Measurements from ENCODE around the gene INSM1.

INSM1 gene

DNA sequence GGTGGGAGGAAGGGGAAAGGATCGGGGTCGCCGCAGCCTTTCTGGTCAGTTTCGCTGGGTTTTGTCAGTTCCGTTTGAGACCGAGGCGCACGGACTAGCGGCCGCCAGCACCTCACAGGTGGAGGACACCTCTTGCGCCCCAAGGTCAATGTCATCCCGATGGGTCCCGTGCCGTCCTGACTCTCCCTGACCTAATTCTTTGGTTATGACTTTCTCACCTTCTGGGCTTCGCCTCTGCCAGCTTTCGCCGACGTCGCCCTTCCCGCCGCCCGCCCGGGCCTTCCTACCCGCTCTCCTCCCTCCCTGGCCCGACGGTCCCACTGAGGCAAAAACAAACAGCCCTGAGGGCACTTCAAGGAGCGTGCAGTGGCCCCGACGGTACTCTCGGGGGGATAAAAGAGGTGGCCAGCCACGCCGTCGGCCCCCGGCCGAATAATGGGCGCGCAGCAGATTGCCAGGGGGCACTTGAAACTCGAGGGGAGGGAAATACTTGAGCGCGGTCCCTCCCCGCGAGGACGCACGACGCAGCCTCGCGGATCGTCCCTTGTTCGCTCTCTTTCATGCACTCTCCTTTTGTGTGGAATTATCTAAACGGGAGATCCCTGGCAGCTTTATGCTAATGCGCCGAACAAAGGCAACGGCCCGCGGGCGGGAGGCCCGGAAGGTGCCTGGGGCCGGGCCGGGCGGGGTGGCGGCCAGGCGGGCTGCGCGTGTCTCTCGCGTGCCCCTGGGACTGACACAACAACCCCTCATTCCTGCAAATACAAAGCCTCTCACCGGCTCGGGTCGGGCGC is 3.9 kb upstream of the INSM1 start:
- ChIA-PET POLR2A (no interaction called here), CTCF (no interaction called here)
- TF ChIP-seq, protein P1, sequence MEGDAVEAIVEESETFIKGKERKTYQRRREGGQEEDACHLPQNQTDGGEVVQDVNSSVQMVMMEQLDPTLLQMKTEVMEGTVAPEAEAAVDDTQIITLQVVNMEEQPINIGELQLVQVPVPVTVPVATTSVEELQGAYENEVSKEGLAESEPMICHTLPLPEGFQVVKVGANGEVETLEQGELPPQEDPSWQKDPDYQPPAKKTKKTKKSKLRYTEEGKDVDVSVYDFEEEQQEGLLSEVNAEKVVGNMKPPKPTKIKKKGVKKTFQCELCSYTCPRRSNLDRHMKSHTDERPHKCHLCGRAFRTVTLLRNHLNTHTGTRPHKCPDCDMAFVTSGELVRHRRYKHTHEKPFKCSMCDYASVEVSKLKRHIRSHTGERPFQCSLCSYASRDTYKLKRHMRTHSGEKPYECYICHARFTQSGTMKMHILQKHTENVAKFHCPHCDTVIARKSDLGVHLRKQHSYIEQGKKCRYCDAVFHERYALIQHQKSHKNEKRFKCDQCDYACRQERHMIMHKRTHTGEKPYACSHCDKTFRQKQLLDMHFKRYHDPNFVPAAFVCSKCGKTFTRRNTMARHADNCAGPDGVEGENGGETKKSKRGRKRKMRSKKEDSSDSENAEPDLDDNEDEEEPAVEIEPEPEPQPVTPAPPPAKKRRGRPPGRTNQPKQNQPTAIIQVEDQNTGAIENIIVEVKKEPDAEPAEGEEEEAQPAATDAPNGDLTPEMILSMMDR (IDR thresholded peaks at IDR 0.05; ENCODE audit: insufficient read depth, low read length, missing control alignments), result no peak
- H3K4me3 ChIP-seq (ENCODE audit: low read depth, low read length), result no peak overlapping the region
- no peak for DNase-seq (ENCODE audit: low read depth, low spot score)

DNA sequence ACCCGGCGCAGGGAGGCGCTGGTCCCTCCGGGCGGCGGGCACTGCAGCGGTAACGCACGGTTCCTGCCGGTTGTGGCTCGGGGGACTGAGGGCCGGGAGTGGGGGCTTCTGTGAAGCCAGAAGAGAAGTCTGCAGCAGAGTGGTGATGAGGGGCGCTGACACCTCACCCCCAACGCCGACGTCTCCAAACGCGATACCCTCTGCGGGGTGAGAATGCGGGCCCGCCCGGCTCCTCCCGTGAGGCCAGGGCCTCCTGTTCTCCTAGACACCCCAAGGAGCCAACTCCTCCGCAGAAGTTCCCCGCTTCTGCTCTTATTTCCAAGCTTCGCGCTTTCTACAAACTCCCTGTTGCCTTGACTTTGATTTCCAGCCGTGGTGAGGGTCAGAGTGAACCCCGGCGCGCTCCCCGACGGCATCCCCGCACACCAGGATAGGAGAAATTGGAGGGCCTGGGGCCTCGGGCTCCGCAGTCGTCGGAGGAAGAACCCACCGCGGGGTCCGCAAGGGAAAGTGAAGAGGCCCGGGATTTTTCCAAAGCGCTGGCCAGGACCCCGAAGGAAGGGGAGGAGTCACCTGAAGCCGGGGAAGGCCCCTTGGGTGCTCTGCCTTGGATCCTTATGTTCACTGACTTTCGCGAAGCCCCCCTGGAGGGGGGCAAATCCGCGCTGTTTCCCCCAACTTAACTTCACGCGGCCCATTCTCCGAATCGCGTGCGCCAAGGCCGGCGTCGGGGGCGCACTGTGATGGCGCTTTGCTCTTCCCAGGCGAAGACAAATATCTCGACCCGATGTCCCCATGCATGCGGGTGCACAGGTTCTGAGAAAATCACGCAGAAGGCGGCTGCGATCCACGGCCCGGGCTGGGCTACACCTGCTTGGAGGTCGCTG is 3.1 kb upstream of the INSM1 start:
- TF ChIP-seq, protein P1 (IDR thresholded peaks at IDR 0.05; ENCODE audit: insufficient read depth, low read length, missing control alignments), result no peak
- no peak for DNase-seq (ENCODE audit: low read depth, low spot score)
- ChIA-PET CTCF (no interaction called here), POLR2A (no interaction called here)
- H3K4me3 ChIP-seq (ENCODE audit: low read depth, low read length), result no peak overlapping the region

DNA sequence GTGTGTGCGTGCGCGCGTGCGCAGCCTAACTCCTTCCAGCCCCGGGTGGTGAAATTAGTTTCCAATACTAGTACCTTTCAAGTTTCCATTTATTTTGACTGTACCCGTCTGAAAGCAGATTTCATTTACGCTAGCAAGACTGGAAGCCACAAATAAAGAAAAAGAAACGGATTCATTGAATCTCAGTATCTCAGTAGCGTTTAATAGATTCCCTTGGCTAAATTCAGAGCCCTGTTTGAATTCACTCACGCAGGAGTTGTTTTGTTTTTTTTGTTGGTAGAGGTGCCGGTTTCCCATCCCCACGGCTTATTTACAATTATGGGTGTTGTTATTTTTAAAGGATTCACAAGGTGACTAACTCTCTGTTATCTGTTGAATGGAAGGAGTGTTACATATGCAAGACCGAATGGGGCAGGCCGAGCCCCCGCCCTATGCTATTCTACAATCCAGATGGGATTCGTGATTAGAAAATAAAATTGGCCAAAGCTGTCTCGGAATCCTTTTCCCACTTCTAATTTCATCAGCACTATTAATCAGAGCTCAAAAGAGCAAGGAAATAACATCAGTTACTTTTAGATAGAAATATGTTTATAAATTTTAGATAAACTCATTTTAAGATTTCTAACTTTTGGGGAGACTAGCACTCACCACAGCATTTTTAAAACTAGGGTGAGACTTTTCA is 2.3 kb upstream of the INSM1 start:
- no peak overlapping the region for H3K4me3 ChIP-seq (ENCODE audit: low read depth, low read length)
- ChIA-PET POLR2A (no interaction called here), CTCF (no interaction called here)
- TF ChIP-seq, protein P1 (IDR thresholded peaks at IDR 0.05; ENCODE audit: insufficient read depth, low read length, missing control alignments), result no peak
- no peak for DNase-seq (ENCODE audit: low read depth, low spot score)

DNA sequence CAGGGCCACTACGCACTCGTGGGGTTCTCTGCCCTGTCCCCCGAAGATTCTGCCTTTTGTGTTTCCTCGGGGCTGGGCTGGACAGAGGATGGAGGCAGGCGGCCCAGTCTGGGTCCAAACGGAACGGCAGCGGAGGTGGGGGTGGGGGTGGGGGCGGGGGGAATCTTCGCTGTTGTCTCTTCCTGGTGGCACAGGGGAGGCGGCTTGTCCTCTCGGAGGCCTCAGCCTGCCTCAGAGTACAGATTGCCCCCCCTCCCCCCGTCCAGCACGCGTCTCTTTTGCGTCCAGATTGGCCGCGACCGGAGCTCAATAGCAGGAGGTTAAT is 1.4 kb upstream of the INSM1 start:
- H3K4me3 ChIP-seq (ENCODE audit: low read depth, low read length), result no peak overlapping the region
- TF ChIP-seq, protein P1 (IDR thresholded peaks at IDR 0.05; ENCODE audit: insufficient read depth, low read length, missing control alignments), result no peak
- CTCF ChIA-PET, result no interaction called here
- DNase-seq (ENCODE audit: low read depth, low spot score), result no peak
- POLR2A ChIA-PET, result no interaction called here

DNA sequence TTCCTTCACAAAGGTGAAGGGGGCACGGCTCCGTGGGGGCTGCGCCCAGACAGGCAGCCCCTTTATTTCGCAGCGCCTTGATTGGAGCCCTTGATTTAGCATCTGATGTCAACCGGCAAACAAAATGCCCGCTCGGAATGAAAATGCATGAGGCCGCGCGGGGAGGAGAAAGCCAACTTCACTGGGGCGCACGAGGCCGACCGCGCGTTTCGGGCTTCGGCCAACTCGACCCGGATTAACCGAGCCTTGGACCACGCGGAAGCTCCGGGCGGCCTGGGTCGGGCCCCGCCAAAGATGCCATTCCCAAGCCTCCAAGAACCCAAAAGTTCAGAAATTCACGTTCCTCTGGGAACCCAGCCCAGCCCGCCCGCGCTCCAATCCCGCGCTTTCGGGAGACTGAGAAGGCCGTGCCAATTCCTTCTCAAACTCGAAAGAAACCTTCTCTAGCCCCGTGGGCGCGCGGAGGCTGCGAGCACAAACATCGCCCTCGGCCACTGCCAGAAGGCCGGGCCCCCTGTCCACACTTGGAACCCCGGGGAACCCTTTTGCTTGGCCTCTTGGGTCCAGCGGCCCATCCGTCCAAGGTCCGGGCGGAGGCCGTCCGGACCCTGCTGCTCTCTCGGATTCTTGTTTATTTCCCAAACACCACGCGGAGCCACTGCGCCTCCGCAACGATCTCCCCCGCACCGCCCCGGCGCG is 879 bp upstream of the INSM1 start:
- no peak for DNase-seq (ENCODE audit: low read depth, low spot score)
- POLR2A ChIA-PET, result no interaction called here
- TF ChIP-seq, protein P1 (IDR thresholded peaks at IDR 0.05; ENCODE audit: insufficient read depth, low read length, missing control alignments), result no peak
- H3K4me3 ChIP-seq (ENCODE audit: low read depth, low read length), result no peak overlapping the region
- CTCF ChIA-PET, result no interaction called here
